ENCODE measurements around the gene SLC7A4.

DNA sequence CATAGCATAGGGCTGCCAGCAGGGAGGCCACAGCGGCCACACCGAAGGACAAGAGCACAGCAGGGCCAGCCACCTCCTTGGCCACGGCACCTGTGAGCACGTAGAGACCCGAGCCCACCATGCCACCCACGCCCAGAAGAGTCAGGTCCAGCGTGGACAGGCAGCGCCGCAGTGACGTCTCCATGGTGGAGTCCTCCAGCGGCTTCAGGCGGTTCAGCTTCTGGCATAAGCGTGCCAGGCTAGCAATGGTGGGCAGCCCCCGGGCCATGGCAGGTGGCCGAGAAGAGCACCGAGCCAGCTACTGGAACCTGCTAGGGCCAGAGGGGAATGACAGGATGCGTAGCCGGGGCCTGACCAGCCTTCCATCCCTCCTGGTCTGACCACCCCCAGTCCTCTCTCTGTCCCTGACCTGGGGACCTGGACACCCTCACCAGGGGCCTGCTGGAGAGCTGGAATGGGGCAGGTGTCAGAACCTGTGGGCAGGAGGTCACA, 770 bp downstream of the SLC7A4 start:
- TF ChIP-seq, protein P1, sequence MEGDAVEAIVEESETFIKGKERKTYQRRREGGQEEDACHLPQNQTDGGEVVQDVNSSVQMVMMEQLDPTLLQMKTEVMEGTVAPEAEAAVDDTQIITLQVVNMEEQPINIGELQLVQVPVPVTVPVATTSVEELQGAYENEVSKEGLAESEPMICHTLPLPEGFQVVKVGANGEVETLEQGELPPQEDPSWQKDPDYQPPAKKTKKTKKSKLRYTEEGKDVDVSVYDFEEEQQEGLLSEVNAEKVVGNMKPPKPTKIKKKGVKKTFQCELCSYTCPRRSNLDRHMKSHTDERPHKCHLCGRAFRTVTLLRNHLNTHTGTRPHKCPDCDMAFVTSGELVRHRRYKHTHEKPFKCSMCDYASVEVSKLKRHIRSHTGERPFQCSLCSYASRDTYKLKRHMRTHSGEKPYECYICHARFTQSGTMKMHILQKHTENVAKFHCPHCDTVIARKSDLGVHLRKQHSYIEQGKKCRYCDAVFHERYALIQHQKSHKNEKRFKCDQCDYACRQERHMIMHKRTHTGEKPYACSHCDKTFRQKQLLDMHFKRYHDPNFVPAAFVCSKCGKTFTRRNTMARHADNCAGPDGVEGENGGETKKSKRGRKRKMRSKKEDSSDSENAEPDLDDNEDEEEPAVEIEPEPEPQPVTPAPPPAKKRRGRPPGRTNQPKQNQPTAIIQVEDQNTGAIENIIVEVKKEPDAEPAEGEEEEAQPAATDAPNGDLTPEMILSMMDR (IDR thresholded peaks at IDR 0.05) = no peak
- TF ChIP-seq POLR2A (IDR thresholded peaks at IDR 0.05) = no peak

Measured in esophagus squamous epithelium (tissue), 4 donors.